Ascending aorta (tissue), 2 donors: ENCODE measurements around the gene SLC44A1. TPM values are rescaled to one million over a fixed set of nuclear protein-coding genes. Genes with fewer than 3 reads are reported as not detected.

ENCODE experiments used
- DNase-seq, 2 donors: peaks; one replicate each; pipeline ENCODE4 v3.0.0-alpha.2; 2019; ENCODE audit warnings: low spot score in 2 of 2
- H3K27ac ChIP-seq, 2 donors: fragments of 200-600 bp; sonication (generic); one replicate each; pipeline ENCODE4 v1.5.1; 2016 to 2017; ENCODE audit warnings: mild to moderate bottlenecking in 1 of 2
- H3K27me3 ChIP-seq: fragments of 200-600 bp; sonication (generic); one replicate; pipeline ENCODE4 v1.5.1; 2017
- H3K36me3 ChIP-seq, 2 donors: fragments of 200-600 bp; sonication (generic); one replicate each; pipeline ENCODE4 v1.5.1; 2016
- H3K4me1 ChIP-seq, 2 donors: fragments of 200-600 bp; sonication (generic); one replicate each; pipeline ENCODE4 v1.5.1; 2016 to 2017; ENCODE audit warnings: mild to moderate bottlenecking in 1 of 2
- H3K4me3 ChIP-seq, 2 donors: fragments of 200-600 bp; sonication (generic); one replicate each; pipeline ENCODE4 v1.5.1; 2016 to 2017; ENCODE audit warnings: mild to moderate bottlenecking in 1 of 2
- H3K9me3 ChIP-seq, 2 donors: fragments of 200-600 bp; sonication (generic); one replicate each; pipeline ENCODE4 v1.5.1; 2016
- intact Hi-C: fragments of 100-400 bp; cut with DNase I; formaldehyde crosslinking; loops from one replicate; pipeline ENCODE4 v1.15.1; 2023
- total RNA-seq: library from RNA; depleted of rRNA; stranded (reverse); fragments of >200 nt; gene quantifications from one replicate; pipeline ENCODE4 v1.1.0, GENCODE V29; 2016
- TF ChIP-seq, protein P1 (sequence below), 3 experiments: fragments of 200-600 bp in 2 of 3; fragments of 450-650 bp in 1 of 3; sonication (generic) in 2 of 3; IDR thresholded peaks; one replicate each; pipeline ENCODE4 v1.5.1; 2016 to 2019; ENCODE audit warnings: antibody characterized with exemption in 3 of 3, mild to moderate bottlenecking in 1 of 3, moderate library complexity in 1 of 3

SLC44A1 gene
- total RNA-seq: 26.5 TPM

DNA sequence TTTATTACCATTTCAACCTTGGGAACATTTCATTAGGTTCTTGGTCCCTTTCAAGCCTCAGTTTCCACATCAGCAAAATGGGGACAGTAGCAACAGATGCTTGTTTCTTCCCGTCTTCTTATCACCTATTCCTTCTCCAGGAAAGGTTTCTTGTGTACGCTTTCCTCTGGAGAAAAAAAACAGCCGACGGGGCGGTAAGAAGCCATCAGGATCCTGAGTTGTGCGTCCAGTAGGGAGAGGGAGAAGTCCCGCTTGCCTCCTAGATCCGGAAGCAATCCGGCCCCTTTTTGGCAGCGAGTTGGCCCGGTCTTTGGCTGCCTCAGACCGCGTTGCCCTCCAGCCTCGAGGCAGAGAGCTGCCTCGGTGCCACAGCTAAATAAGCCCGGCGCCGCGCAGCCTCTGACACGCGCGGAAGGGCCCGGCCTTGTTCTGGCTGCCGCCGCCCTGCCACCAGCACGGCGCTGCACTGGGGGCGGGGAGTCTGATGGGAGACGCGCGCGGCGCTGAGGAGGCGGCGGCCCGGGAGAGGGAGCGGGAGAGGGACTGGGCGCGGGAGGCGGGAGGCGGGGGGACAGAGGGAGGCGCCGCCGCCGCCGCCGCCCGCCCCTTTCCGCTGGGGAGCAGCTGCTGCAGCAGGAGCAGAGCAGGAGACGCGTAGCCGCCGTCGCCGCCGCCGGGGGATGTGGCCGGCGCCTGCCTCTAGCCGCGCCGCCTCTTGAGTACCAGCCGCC lies at the start of gene SLC44A1:
SLC44A1 (plus strand) TSS at position 649 of the 731 bp plus-strand sequence. CDS start 218 bp downstream, outside the sequence.
- intact Hi-C loops: loop anchor here (1.0 to 5.0 kb wide), 8 partner anchors 39 to 1152 kb away; partner anchors contain the start of genes NIPSNAP3B and SMC2
- H3K4me1 ChIP-seq: peaks cover 14 to 25% of the 10 kb centered on the region in 2 donors
- no peaks in the 10 kb centered on the region for H3K36me3 ChIP-seq
- peaks cover 6 to 8% of the 10 kb centered on the region in 2 donors for H3K9me3 ChIP-seq
- TF ChIP-seq, protein P1, sequence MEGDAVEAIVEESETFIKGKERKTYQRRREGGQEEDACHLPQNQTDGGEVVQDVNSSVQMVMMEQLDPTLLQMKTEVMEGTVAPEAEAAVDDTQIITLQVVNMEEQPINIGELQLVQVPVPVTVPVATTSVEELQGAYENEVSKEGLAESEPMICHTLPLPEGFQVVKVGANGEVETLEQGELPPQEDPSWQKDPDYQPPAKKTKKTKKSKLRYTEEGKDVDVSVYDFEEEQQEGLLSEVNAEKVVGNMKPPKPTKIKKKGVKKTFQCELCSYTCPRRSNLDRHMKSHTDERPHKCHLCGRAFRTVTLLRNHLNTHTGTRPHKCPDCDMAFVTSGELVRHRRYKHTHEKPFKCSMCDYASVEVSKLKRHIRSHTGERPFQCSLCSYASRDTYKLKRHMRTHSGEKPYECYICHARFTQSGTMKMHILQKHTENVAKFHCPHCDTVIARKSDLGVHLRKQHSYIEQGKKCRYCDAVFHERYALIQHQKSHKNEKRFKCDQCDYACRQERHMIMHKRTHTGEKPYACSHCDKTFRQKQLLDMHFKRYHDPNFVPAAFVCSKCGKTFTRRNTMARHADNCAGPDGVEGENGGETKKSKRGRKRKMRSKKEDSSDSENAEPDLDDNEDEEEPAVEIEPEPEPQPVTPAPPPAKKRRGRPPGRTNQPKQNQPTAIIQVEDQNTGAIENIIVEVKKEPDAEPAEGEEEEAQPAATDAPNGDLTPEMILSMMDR (IDR thresholded peaks at IDR 0.05): no peak
- peak within 1 kb of the TSS; percentile 78 to 88 for H3K27ac ChIP-seq
- DNase-seq: peak; percentile 89 to 98
- H3K4me3 ChIP-seq: peak within 1 kb of the TSS; percentile 96 to 97
- H3K27me3 ChIP-seq: no peaks in the 10 kb centered on the region

DNA sequence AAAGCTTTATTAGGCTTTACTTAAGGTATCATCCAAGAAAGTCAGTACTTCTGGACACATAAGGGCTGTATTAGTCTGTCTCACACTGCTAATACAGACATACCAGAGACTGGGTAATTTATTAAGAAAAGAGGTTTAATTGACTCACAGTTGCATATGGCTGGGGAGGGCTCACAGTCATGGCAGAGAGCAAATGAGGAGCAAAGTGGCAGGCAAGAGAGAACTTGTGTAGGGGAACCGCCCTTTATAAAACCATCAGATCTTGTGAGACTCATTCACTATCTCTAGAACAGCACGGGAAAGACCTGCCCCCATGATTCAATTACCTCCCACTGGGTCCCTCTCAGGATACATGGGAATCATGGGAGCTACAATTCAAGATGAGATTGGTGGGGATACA lies 49.2 kb upstream of the SLC44A1 start:
- intact Hi-C loops: no loop called here
- Histone ChIP-seq H3K4me1 (no peaks in the 10 kb centered on the region), H3K36me3 (no peaks in the 10 kb centered on the region), H3K4me3 (no peak overlapping the region), H3K9me3 (no peaks in the 10 kb centered on the region), H3K27me3 (no peaks in the 10 kb centered on the region), H3K27ac (no peak overlapping the region)
- TF ChIP-seq, protein P1 (IDR thresholded peaks at IDR 0.05): no peak
- DNase-seq: no peak

DNA sequence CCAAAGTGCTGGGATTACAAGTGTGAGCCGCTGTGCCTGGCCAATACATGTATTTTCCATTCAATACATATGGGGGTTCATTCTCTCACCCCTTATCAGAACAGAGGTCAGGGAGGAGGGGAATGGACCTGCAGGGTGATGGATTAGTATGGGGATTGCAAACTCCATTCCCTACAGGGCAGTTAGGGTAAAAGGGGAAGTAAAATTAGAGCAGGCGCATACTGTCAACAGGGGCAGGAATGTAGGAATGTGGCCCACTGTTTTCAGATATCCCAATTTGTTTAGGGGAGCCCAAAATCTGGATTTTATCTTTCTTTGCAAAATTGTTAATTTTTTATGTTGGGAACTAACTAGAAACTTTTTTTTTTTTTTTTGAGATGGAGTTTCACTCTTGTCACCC lies 46.4 kb upstream of the SLC44A1 start:
- DNase-seq: no peak
- Histone ChIP-seq H3K27ac (no peak overlapping the region), H3K27me3 (no peaks in the 10 kb centered on the region), H3K4me1 (no peaks in the 10 kb centered on the region), H3K9me3 (no peaks in the 10 kb centered on the region), H3K36me3 (no peaks in the 10 kb centered on the region), H3K4me3 (no peak overlapping the region)
- TF ChIP-seq, protein P1 (IDR thresholded peaks at IDR 0.05): no peak
- intact Hi-C loops: no loop called here

DNA sequence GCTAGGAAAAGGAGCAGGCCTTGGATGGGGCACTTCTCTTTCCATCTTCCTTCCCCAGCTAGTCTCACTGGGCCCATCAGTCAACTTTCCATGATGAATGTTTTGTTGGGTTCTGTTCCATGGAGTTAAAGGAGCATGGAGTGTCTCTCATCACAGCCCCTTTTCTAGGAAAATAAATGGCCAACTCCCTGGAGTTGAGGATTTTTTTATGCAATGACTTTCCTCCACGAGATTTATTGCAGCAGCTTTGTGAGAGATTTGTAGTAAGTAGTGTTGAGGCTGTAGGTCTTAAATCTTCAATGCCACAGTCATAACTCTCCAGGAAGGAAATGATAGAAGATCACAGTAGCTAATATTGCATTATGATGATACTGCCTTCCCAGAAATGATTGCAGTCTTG lies 45.6 kb upstream of the SLC44A1 start:
- no peaks in the 10 kb centered on the region for H3K4me1 ChIP-seq
- DNase-seq: no peak
- no peaks in the 10 kb centered on the region for H3K9me3 ChIP-seq
- intact Hi-C loops: no loop called here
- TF ChIP-seq, protein P1 (IDR thresholded peaks at IDR 0.05): no peak
- H3K36me3 ChIP-seq: no peaks in the 10 kb centered on the region
- H3K4me3 ChIP-seq: no peak overlapping the region
- no peak overlapping the region for H3K27ac ChIP-seq
- no peaks in the 10 kb centered on the region for H3K27me3 ChIP-seq

DNA sequence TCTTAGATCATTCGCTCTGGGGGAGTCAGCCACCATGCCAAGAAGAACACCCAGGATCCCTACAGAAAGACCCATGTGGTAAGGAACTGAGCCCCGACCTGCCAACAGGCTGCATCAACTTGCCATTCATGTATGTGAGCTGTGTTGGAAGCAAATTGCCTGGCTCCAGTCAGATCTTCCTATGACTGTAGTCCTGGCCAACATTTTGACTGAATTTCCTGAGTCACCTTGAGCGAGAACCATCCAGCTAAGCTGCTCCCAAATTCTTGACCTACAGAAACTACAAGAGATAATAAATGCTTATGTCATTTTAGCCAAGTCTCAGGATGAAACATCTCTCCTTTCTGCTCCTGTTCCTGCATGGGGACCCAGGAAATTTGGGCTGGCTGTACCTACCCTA lies 40.0 kb upstream of the SLC44A1 start:
- Histone ChIP-seq H3K27ac (no peak overlapping the region), H3K36me3 (no peaks in the 10 kb centered on the region), H3K9me3 (no peaks in the 10 kb centered on the region), H3K27me3 (no peaks in the 10 kb centered on the region), H3K4me3 (no peak overlapping the region), H3K4me1 (peaks cover 4 to 17% of the 10 kb centered on the region in 2 donors)
- TF ChIP-seq, protein P1 (IDR thresholded peaks at IDR 0.05): no peak
- no peak for DNase-seq
- intact Hi-C loops: loop anchor here (2.0 kb wide), 1 partner anchor 18 kb away; no protein-coding TSS in a partner anchor
